ENCODE results near the gene MGA.
A peak's percentile ranks its signal among the peaks of the same experiment; 100 is the strongest.

MGA gene

DNA sequence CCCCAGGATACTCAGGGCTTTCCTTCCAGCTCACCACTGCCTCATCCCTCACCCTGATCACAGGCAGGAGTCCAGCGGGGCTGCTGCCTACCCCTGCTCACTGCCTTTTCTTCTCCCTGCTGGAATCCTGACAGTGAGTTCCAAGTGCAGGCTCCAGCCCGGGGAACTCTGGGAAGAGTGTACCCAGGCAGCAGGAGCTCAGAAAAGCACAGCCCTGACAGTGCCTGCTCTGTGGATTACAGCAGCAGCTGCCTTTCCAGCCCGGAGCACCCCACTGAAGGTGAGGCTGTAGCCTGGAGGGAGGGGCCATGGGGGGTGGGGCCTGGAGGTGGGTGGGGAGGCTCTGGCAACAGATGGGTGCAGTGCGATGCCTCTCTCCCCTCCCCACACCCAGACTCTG lies 161.6 kb downstream of the MGA start:
- no peak for TF ChIP-seq CTCF (conservative IDR thresholded peaks at IDR 0.05)
- TF ChIP-seq ZFX (IDR thresholded peaks at IDR 0.05), result no peak
- H3K27ac ChIP-seq, result peak overlapping the region; percentile 49; the same call in 1 of the 2 replicates

DNA sequence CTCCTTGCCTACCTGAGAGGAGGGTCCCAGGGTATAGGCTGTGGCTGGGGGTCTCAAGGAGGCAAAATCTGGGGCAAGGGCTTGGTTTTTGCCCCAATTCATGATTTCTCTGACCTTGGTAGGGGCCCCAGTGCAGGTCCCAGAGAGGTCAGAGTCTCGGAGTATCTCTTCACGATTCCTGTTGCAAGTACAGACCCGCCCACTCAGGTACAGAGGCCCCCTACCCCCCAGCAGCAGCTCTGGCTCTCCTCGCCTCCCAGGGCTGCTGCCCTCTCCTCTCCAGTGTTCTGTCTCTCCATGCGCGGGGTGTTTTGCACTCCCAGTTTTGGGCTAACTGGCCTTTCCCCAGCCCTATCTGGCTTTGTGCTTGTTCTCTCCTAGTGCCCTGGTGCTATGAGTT lies 162.3 kb downstream of the MGA start:
- TF ChIP-seq CTCF (conservative IDR thresholded peaks at IDR 0.05), result no peak
- no peak for TF ChIP-seq ZFX (IDR thresholded peaks at IDR 0.05)
- H3K27ac ChIP-seq, result no peak overlapping the region

Measured in C4-2B (cell line).